SK-N-SH (cell line): ENCODE results near the gene EIF2D. TPM values are rescaled to one million over a fixed set of nuclear protein-coding genes. Genes with fewer than 3 reads are reported as not detected.

Source experiments
- CTCF ChIA-PET: fragments of 300-600, 350-600 bp; formaldehyde crosslinking; extraction: SDS; loops from one replicate; lab custom pipeline; 2021; lab: Yijun Ruan, JAX
- POLR2A ChIA-PET: fragments of 350-600 bp; sonication (Branson Sonifier 250); formaldehyde crosslinking; extraction: SDS; loops from one replicate; lab custom pipeline; 2020; ENCODE audit warnings: antibody characterized with exemption, inconsistent platforms; lab: Yijun Ruan, JAX
- DNase-seq: peaks from one replicate; pipeline ENCODE4 v3.0.0; 2012
- H2AFZ ChIP-seq: fragments of 200-600 bp; sonication (generic); 2 replicates; pipeline ENCODE4 v1.8.1; 2016; ENCODE audit warnings: antibody characterized with exemption, mild to moderate bottlenecking, low read depth
- H3F3A ChIP-seq: fragments of 200-600 bp; sonication (generic); replicated peaks from 2 replicates; pipeline ENCODE3; 2016; ENCODE audit warnings: antibody characterized with exemption, mild to moderate bottlenecking; ENCODE audit not compliant: insufficient read depth
- H3K27ac ChIP-seq, 2 experiments: fragments of 200-500 bp in 1 of 2; fragments of 200-600 bp in 1 of 2; sonication (Bioruptor generic) in 1 of 2; sonication (generic), shearing (Covaris generic) in 1 of 2; 2 replicates each; pipeline versions ENCODE4 v1.5.1 to v1.6.1; 2014 to 2016; ENCODE audit warnings: low read depth in 2 of 2, inconsistent platforms in 1 of 2, low read length in 1 of 2, mild to moderate bottlenecking in 1 of 2, mixed read lengths in 1 of 2
- H3K27me3 ChIP-seq: fragments of 200-600 bp; sonication (generic), shearing (Covaris generic); 2 replicates; pipeline ENCODE4 v1.6.1; 2016; ENCODE audit warnings: mixed run types; ENCODE audit not compliant: insufficient read depth
- H3K36me3 ChIP-seq, 2 experiments: fragments of 200-500 bp in 1 of 2; fragments of 200-600 bp in 1 of 2; sonication (Bioruptor generic) in 1 of 2; sonication (generic) in 1 of 2; replicated peaks in 1 of 2; 2 replicates each; pipeline versions ENCODE3 to v1.5.1; 2014 to 2016; ENCODE audit warnings: low read length in 1 of 2, mild to moderate bottlenecking in 1 of 2; ENCODE audit not compliant: insufficient read depth in 2 of 2, control insufficient read depth in 1 of 2
- H3K4me1 ChIP-seq, 2 experiments: fragments of 200-500 bp in 1 of 2; fragments of 200-600 bp in 1 of 2; sonication (Bioruptor generic) in 1 of 2; sonication (generic), shearing (Covaris generic) in 1 of 2; 2 replicates each; pipeline versions ENCODE4 v1.5.1 to v1.6.1; 2014 to 2016; ENCODE audit warnings: low read depth in 1 of 2, low read length in 1 of 2, mixed run types in 1 of 2; ENCODE audit not compliant: insufficient read depth in 2 of 2, control insufficient read depth in 1 of 2
- H3K4me2 ChIP-seq: fragments of 200-600 bp; sonication (generic), shearing (Covaris generic); 2 replicates; pipeline ENCODE4 v1.6.1; 2017; ENCODE audit warnings: mixed run types
- H3K4me3 ChIP-seq, 2 experiments: fragments of 200-500 bp in 1 of 2; fragments of 200-600 bp in 1 of 2; sonication (Bioruptor generic) in 1 of 2; sonication (generic), shearing (Covaris generic) in 1 of 2; 2 replicates each; pipeline versions ENCODE4 v1.5.1 to v1.8.1; 2014 to 2016; ENCODE audit warnings: low read depth in 2 of 2, inconsistent platforms in 1 of 2, low read length in 1 of 2, mild to moderate bottlenecking in 1 of 2, mixed read lengths in 1 of 2, moderate library complexity in 1 of 2
- H3K79me2 ChIP-seq: fragments of 200-600 bp; sonication (generic); 2 replicates; pipeline ENCODE4 v1.8.1; 2017; ENCODE audit warnings: mild to moderate bottlenecking; ENCODE audit not compliant: insufficient read depth
- H3K9ac ChIP-seq: fragments of 200-600 bp; sonication (generic); 2 replicates; pipeline ENCODE4 v1.6.1; 2017; ENCODE audit warnings: mixed run types
- H3K9me2 ChIP-seq: fragments of 200-600 bp; sonication (generic); 2 replicates; pipeline ENCODE4 v1.6.1; 2017; ENCODE audit warnings: mixed run types
- H3K9me3 ChIP-seq: fragments of 200-600 bp; sonication (generic); 2 replicates; pipeline ENCODE4 v1.6.1; 2017; ENCODE audit warnings: mixed run types, mild to moderate bottlenecking, moderate library complexity
- H4K20me1 ChIP-seq: fragments of 200-600 bp; sonication (generic); 2 replicates; pipeline ENCODE4 v1.6.1; 2017; ENCODE audit warnings: mild to moderate bottlenecking, mixed run types; ENCODE audit not compliant: insufficient read depth
- EP300 ChIP-seq, 2 experiments: IDR thresholded peaks; 2 replicates each; pipeline versions ENCODE4 v1.4.0 to v1.6.1; 2012; ENCODE audit warnings: borderline replicate concordance in 1 of 2, low read depth in 1 of 2, low read length in 1 of 2
- GABPA ChIP-seq: IDR thresholded peaks from 2 replicates; pipeline ENCODE4 v1.4.0; 2012; ENCODE audit warnings: low read depth, mild to moderate bottlenecking
- GATA2 ChIP-seq: sonication (generic); formaldehyde crosslinking; IDR thresholded peaks from 2 replicates; pipeline ENCODE4 v1.5.0; 2020; ENCODE audit warnings: mild to moderate bottlenecking, missing genetic modification reagents
- JUND ChIP-seq: IDR thresholded peaks from 2 replicates; pipeline ENCODE4 v1.4.0; 2012
- MEF2A ChIP-seq: IDR thresholded peaks from 2 replicates; pipeline ENCODE4 v1.4.0; 2012; ENCODE audit warnings: low read depth, borderline replicate concordance
- NFIC ChIP-seq: IDR thresholded peaks from 2 replicates; pipeline ENCODE4 v1.4.0; 2012; ENCODE audit warnings: borderline replicate concordance
- NRF1 ChIP-seq: IDR thresholded peaks from 2 replicates; pipeline ENCODE4 v1.6.1; 2012; ENCODE audit warnings: low read depth, mild to moderate bottlenecking, low read length
- RCOR1 ChIP-seq: fragments of 150-350 bp; IDR thresholded peaks from 2 replicates; pipeline ENCODE4 v1.6.1; 2017; ENCODE audit warnings: antibody characterized with exemption, low read length
- RFX5 ChIP-seq: IDR thresholded peaks from 2 replicates; pipeline ENCODE4 v1.6.1; 2012; ENCODE audit warnings: mild to moderate bottlenecking, improper control_type of control experiment, low read length
- RXRA ChIP-seq: IDR thresholded peaks from 2 replicates; pipeline ENCODE4 v1.4.0; 2012; ENCODE audit warnings: low read depth, mild to moderate bottlenecking, borderline replicate concordance
- TCF12 ChIP-seq: IDR thresholded peaks from 2 replicates; pipeline ENCODE4 v1.4.0; 2012
- WGBS: methylation state at CpG from one replicate; pipeline ENCODE4 v1.1.6; 2017; ENCODE audit warnings: low lambda C conversion rate; 5-methylcytosine and 5-hydroxymethylcytosine counted together
- polyA plus RNA-seq, 3 experiments: library from polyadenylated mRNA; depleted of rRNA; stranded (reverse); fragments of >200 nt; gene quantifications; 2 replicates each; pipeline ENCODE4 v1.2.3, GENCODE V29; 2012
- TF ChIP-seq, protein P1 (sequence below): IDR thresholded peaks from 2 replicates; pipeline ENCODE4 v1.6.1; 2012; ENCODE audit warnings: mild to moderate bottlenecking, low read depth, low read length, moderate library complexity
- TF ChIP-seq, protein P2 (sequence below): IDR thresholded peaks from 2 replicates; pipeline ENCODE4 v1.4.0; 2012; ENCODE audit warnings: low read depth, borderline replicate concordance
- TF ChIP-seq, protein P3 (sequence below): fragments of 150-350 bp; IDR thresholded peaks from 2 replicates; pipeline ENCODE4 v1.6.1; 2017; ENCODE audit warnings: antibody characterized with exemption, low read length, low read depth, borderline replicate concordance

EIF2D gene
- polyA plus RNA-seq, 1 of the 3 experiments (the other 2 are of a cell fraction), result 59.5 TPM

DNA sequence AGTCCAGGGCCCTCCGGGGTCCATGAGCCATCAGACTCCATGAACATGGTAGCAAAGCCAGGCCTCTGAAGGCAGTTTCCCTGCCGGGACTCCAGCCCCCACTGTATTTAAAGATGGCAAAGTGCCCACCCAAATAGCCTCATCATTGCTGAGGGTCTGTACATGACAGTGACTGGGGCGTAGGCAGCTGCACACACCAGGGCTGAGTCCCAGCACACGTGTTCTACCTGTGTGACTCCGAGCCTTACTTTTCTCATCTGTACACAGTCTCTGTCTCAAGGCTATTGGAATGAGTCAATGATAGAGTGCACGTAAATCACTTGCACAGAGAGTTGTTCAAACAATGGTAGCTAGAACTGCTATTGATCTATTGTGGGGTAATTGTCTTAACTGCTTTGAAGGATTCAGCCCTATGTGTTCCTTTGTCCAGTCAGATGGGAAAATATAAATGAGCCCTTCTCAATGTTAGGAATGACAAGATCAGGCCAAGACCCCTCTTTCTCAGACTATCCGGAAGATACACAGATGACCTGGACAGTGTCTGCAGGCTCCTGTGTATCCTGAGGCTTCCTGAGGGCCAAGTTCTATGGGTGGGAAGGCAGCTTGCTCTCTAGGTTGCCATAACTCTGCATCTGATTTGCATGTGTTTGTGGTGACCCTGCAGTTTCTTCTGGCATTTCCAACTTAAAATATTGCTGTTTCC lies 56.1 kb downstream of the EIF2D start:
- 98% methylated on average over 4 of the region's 7 CpGs for WGBS
- CTCF ChIA-PET, result interaction anchor here (1.2 to 6.8 kb wide), 8 partner anchors 8 to 78 kb away, joined by 3 to 67 read pairs (median 8); no protein-coding TSS in a partner anchor
- H3K27ac ChIP-seq, result no peak overlapping the region
- DNase-seq, result no peak
- H3K27me3 ChIP-seq, result no peaks in the 10 kb centered on the region; the same call in 1 of the 2 replicates
- H3K9ac ChIP-seq, result no peak overlapping the region
- POLR2A ChIA-PET, result no interaction called here
- H3K4me2 ChIP-seq, result peak overlapping the region; percentile 78; the same call in 1 of the 2 replicates
- no peaks in the 10 kb centered on the region for H3K36me3 ChIP-seq
- H3K4me3 ChIP-seq, result no peak overlapping the region
- H3K79me2 ChIP-seq, result no peaks in the 10 kb centered on the region
- no peak overlapping the region; the same call in 1 of the 2 replicates for H2AFZ ChIP-seq
- peaks cover 0 to 10% of the 10 kb centered on the region in 2 experiments; a peak in 2 of 4 replicates for H3K4me1 ChIP-seq
- H3F3A ChIP-seq, result no peaks in the 10 kb centered on the region
- H3K9me2 ChIP-seq, result no peaks in the 10 kb centered on the region
- H4K20me1 ChIP-seq, result no peaks in the 10 kb centered on the region
- H3K9me3 ChIP-seq, result no peaks in the 10 kb centered on the region
- TF ChIP-seq, protein P1, sequence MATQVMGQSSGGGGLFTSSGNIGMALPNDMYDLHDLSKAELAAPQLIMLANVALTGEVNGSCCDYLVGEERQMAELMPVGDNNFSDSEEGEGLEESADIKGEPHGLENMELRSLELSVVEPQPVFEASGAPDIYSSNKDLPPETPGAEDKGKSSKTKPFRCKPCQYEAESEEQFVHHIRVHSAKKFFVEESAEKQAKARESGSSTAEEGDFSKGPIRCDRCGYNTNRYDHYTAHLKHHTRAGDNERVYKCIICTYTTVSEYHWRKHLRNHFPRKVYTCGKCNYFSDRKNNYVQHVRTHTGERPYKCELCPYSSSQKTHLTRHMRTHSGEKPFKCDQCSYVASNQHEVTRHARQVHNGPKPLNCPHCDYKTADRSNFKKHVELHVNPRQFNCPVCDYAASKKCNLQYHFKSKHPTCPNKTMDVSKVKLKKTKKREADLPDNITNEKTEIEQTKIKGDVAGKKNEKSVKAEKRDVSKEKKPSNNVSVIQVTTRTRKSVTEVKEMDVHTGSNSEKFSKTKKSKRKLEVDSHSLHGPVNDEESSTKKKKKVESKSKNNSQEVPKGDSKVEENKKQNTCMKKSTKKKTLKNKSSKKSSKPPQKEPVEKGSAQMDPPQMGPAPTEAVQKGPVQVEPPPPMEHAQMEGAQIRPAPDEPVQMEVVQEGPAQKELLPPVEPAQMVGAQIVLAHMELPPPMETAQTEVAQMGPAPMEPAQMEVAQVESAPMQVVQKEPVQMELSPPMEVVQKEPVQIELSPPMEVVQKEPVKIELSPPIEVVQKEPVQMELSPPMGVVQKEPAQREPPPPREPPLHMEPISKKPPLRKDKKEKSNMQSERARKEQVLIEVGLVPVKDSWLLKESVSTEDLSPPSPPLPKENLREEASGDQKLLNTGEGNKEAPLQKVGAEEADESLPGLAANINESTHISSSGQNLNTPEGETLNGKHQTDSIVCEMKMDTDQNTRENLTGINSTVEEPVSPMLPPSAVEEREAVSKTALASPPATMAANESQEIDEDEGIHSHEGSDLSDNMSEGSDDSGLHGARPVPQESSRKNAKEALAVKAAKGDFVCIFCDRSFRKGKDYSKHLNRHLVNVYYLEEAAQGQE, result no peak
- TF ChIP-seq NFIC (no peak), GABPA (no peak), NRF1 (no peak), TCF12 (no peak), RXRA (no peak), JUND (no peak), EP300 (IDR thresholded peaks at IDR 0.05; ENCODE audit: borderline replicate concordance in 1 of 2, low read depth in 1 of 2, low read length in 1 of 2) (no peak), MEF2A (no peak), RCOR1 (no peak), GATA2 (CRISPR knock-in tag) (no peak), RFX5 (no peak)
- TF ChIP-seq, protein P2, sequence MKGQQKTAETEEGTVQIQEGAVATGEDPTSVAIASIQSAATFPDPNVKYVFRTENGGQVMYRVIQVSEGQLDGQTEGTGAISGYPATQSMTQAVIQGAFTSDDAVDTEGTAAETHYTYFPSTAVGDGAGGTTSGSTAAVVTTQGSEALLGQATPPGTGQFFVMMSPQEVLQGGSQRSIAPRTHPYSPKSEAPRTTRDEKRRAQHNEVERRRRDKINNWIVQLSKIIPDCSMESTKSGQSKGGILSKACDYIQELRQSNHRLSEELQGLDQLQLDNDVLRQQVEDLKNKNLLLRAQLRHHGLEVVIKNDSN, result no peak
- TF ChIP-seq, protein P3, sequence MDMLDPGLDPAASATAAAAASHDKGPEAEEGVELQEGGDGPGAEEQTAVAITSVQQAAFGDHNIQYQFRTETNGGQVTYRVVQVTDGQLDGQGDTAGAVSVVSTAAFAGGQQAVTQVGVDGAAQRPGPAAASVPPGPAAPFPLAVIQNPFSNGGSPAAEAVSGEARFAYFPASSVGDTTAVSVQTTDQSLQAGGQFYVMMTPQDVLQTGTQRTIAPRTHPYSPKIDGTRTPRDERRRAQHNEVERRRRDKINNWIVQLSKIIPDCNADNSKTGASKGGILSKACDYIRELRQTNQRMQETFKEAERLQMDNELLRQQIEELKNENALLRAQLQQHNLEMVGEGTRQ, result no peak
